Left ventricle myocardium inferior (tissue), 1 donor: Measurements from ENCODE around the gene DVL2. TPM values are rescaled to one million over a fixed set of nuclear protein-coding genes. Genes with fewer than 3 reads are reported as not detected.
A peak's percentile ranks its signal among the peaks of the same experiment; 100 is the strongest.

Experiments
- DNase-seq: peaks from one replicate; pipeline ENCODE4 v3.0.0-alpha.2; 2020
- H3K27ac ChIP-seq: fragments of 200-600 bp; replicated peaks from 2 replicates; pipeline ENCODE4 v1.8.0; 2021
- H3K27me3 ChIP-seq: fragments of 200-600 bp; 2 replicates; pipeline ENCODE4 v1.8.0; 2021; ENCODE audit warnings: low read depth
- H3K36me3 ChIP-seq: fragments of 200-600 bp; 2 replicates; pipeline ENCODE4 v1.8.0; 2021
- H3K4me1 ChIP-seq: fragments of 200-600 bp; 2 replicates; pipeline ENCODE4 v1.8.0; 2021
- H3K4me3 ChIP-seq: fragments of 200-600 bp; 2 replicates; pipeline ENCODE4 v1.8.0; 2021; ENCODE audit warnings: mild to moderate bottlenecking, moderate library complexity
- H3K9me3 ChIP-seq: fragments of 200-600 bp; replicated peaks from 2 replicates; pipeline ENCODE4 v1.8.0; 2021
- intact Hi-C: fragments of 100-400 bp; cut with micrococcal nuclease; formaldehyde crosslinking; loops from one replicate; pipeline ENCODE4 v1.11.0; 2022
- total RNA-seq: library from RNA; stranded (reverse); fragmentation: NEBNext Ultra II Directional; extraction: Animal tissue kit (Norgen Biotek cat#: 25700); gene quantifications from one replicate; pipeline ENCODE4 v1.2.1, GENCODE V29; 2021
- TF ChIP-seq, protein P1 (sequence below): fragments of 200-600 bp; IDR thresholded peaks from 2 replicates; pipeline ENCODE4 v1.8.0; 2021; ENCODE audit warnings: antibody characterized with exemption, mild to moderate bottlenecking, borderline replicate concordance
- donor health status: DM: no; HTN: yes; CAD: no; lungs with severe emphysema.

The DVL2 gene
- total RNA-seq, 1 donor from 2014 or later: 19.8 TPM

DNA sequence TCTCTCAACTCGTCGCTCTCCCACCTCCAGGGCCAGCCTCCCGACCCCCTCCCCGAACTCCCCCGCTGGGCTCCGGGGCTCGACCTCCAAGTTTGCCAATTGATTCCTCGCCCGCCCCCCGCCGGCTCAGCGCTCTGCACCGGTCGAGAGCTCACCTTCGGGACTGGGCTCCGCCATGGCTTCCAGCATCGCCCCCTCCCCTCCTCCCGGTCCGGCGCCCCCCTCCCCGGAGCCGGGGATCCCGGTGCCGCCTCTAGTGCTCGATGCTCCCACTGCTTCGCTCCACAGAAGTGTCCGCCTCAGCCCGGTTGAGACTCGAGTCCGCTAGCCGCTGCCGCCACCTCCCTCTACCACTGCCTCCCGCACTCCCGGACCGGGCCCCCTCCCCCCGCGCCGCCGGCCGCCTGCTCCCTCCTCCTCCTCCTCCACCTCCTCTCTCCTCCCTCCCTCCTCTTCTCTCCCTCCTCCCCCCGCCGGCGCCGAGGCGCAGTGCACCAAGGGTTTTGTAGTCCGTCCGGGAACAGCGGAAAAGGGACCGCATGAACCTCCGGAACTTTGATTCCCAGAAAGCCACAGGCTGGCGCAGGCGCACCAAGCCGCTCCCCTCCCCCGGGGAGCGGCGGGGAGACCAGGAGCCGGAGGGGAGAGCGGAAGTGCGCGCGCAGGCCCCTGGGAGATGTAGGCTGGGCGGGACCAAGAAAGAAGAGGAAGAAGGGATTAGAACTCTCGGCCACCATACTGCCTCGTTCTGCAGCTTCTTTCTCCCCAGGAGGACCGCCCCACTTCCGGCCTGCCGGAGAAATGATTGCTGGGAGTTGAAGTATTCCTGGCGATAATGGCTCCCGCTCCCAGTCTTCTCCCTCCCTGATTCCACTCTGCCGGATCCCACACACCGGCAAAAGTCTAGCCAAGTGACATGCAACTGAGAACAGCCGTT lies 5.0 kb upstream of the DVL2 start, which contains the start of gene PHF23:
TSS of gene PHF23 (minus strand) at position 367 of the 937 bp plus-strand sequence. CDS start at position 189, 178 bp downstream.
- intact Hi-C loops: no loop called here
- peaks cover 73% of the 10 kb centered on the region for H3K4me1 ChIP-seq
- peak within 1 kb of the TSS; percentile 99 for H3K27ac ChIP-seq
- H3K36me3 ChIP-seq: peaks cover 41% of the 10 kb centered on the region
- H3K9me3 ChIP-seq: no peaks in the 10 kb centered on the region
- TF ChIP-seq, protein P1, sequence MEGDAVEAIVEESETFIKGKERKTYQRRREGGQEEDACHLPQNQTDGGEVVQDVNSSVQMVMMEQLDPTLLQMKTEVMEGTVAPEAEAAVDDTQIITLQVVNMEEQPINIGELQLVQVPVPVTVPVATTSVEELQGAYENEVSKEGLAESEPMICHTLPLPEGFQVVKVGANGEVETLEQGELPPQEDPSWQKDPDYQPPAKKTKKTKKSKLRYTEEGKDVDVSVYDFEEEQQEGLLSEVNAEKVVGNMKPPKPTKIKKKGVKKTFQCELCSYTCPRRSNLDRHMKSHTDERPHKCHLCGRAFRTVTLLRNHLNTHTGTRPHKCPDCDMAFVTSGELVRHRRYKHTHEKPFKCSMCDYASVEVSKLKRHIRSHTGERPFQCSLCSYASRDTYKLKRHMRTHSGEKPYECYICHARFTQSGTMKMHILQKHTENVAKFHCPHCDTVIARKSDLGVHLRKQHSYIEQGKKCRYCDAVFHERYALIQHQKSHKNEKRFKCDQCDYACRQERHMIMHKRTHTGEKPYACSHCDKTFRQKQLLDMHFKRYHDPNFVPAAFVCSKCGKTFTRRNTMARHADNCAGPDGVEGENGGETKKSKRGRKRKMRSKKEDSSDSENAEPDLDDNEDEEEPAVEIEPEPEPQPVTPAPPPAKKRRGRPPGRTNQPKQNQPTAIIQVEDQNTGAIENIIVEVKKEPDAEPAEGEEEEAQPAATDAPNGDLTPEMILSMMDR: no peak
- DNase-seq: peak; percentile 99
- no peaks in the 10 kb centered on the region for H3K27me3 ChIP-seq
- H3K4me3 ChIP-seq: peak within 1 kb of the TSS; percentile 97

DNA sequence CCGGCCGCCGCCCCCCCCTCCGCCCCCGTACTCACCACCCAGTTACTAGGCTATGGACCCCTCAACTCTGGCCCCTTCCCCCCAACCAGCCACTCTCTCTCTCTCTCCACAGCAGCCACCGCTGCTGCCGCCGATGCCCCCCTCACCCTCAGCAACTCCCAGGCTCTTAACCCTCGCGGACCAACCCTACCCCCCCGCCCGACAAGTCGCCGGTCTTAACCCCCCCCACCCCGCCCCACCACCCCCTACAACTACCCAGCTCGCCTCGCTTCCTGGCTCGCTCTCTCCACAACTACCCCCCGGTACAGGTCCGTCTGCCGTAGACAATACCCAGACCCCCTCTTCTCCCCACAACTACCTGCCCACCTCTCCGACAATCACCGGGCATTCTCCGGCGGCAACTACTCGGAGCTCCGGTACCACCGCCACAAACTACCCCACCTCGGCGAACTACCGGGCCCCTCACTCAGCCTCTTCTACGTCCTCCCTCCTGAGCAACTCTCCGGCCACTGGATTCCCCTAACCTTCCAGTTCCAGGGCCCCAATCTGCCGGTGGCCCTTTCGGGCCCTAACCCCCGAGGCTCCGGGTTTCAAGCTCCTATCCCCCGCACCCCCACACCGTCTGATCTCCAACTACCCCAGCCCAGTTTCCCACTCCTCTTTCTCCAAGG lies 4.2 kb upstream of the DVL2 start:
- TF ChIP-seq, protein P1: no peak
- H3K27me3 ChIP-seq: no peaks in the 10 kb centered on the region
- intact Hi-C loops: no loop called here
- H3K9me3 ChIP-seq: no peaks in the 10 kb centered on the region
- peak overlapping the region; percentile 97 for H3K4me3 ChIP-seq
- peak overlapping the region; percentile 99 for H3K27ac ChIP-seq
- no peak for DNase-seq
- H3K36me3 ChIP-seq: peaks cover 33% of the 10 kb centered on the region
- H3K4me1 ChIP-seq: peaks cover 76% of the 10 kb centered on the region

DNA sequence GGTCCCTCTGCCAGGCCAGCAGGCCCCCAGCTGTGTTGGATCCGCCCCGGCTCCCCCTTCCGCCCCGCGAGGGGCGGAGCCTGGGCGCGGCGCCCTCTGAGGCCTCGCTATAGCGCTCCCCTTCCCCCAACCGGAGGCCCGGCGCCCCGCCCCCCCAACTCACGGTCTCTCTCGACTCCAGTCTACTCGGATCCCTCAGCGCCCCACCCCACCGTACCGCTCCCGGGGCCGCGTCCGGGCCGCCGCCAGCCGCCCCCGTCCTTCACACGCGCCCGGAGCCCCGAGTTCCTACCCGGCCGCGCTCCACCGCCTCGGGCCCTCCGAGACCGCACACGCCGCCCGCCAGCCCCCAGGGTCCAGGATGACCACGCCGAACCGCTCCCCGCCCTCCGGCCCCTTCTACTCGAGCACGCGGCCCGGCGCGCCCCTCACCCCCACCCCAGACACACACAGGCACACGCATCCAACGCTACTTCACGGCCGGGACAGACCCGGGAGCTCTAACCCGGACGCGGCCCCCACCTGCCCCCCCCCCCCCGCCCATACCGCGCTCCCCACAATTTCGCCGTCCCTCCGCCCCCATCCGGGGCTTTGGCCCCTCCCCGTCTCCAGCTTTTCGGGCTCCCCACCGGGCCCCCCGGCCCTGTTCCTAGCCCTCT lies 3.6 kb upstream of the DVL2 start:
- peak overlapping the region; percentile 97 for H3K4me3 ChIP-seq
- TF ChIP-seq, protein P1: no peak
- intact Hi-C loops: no loop called here
- H3K27ac ChIP-seq: peak overlapping the region; percentile 99
- no peaks in the 10 kb centered on the region for H3K9me3 ChIP-seq
- H3K4me1 ChIP-seq: peaks cover 77% of the 10 kb centered on the region
- peak; percentile 84 for DNase-seq
- H3K36me3 ChIP-seq: peaks cover 33% of the 10 kb centered on the region
- H3K27me3 ChIP-seq: no peaks in the 10 kb centered on the region

DNA sequence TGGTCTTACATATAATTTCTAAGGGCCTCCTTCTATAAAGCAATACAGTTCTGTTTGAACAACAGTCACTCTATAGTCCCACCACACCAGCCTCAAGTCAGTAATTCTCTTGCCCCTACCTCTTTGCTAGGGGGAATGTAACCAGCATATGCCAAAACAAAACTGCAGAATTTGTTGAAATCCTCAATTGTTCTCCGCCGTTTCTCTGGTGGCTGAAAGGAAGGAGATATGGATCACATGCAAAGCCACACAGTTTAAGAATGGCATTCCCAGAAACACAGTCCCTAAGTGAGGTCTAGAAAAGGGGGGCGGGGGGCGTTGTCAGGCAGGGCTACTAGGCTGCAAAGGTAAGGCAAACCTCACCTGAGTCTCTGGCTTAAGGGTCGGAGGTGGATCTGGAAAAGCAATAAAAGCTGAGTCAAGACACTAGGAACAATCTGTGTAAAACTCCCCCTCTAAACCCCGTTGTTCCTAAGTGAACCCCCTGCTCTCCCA lies 3.0 kb upstream of the DVL2 start:
- intact Hi-C loops: no loop called here
- Histone ChIP-seq H3K4me3 (peak overlapping the region; percentile 97), H3K27ac (peak overlapping the region; percentile 99), H3K9me3 (no peaks in the 10 kb centered on the region), H3K36me3 (peaks cover 33% of the 10 kb centered on the region), H3K4me1 (peaks cover 83% of the 10 kb centered on the region), H3K27me3 (no peaks in the 10 kb centered on the region)
- no peak for DNase-seq
- TF ChIP-seq, protein P1: no peak

DNA sequence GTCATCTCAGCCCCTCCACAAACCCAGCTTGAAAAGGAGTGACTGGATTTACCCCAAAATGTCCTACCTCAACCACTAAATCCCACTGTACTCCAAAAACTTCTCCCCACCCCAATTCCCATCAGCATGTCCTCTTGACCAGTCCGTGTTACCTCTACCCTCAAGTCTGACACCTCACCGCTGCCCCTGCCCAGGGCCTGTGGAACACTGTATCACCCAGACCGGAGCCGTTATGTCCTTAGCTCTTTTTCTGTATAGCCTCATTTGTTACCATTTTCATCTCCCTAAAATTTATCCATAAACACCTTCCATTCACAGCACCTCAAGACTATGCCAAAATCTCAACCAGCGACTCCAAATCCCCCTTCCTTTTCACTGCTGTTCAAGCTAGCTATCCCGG lies 2.5 kb upstream of the DVL2 start:
- no peak for DNase-seq
- Histone ChIP-seq H3K9me3 (no peaks in the 10 kb centered on the region), H3K4me1 (peaks cover 85% of the 10 kb centered on the region), H3K27ac (peak overlapping the region; percentile 99), H3K36me3 (peaks cover 33% of the 10 kb centered on the region), H3K27me3 (no peaks in the 10 kb centered on the region), H3K4me3 (peak overlapping the region; percentile 97)
- intact Hi-C loops: no loop called here
- TF ChIP-seq, protein P1: no peak
